Dermis blood vessel endothelial cell (primary cell): ENCODE measurements around the gene LYZL1. TPM values are rescaled to one million over a fixed set of nuclear protein-coding genes. Genes with fewer than 3 reads are reported as not detected.
"Not testable (repeated sequence)": the region's sequence is repeated elsewhere in the genome, so short reads cannot be mapped to it uniquely, and the experiment has no call there.

Experiments
- DNase-seq: peaks from one replicate; pipeline ENCODE4 v3.0.0; 2010
- total RNA-seq: library from RNA; depleted of rRNA; stranded (reverse); fragments of >200 nt; gene quantifications from 2 replicates; pipeline ENCODE4 v1.2.3, GENCODE V29; 2014

Gene LYZL1
- total RNA-seq, 1 donor from 2014 or later: not detected

- no peak for DNase-seq
Observed at GRCh38 chr10:29309465-29309864, 20.6 kb downstream of the LYZL1 start.

GRCh38 chr10:29310463-29310862 is 21.6 kb downstream of the LYZL1 start:
- not testable (repeated sequence) for DNase-seq

GRCh38 chr10:29313071-29313470 is 24.2 kb downstream of the LYZL1 start:
- no peak for DNase-seq

GRCh38 chr10:29314726-29315125 is 25.9 kb downstream of the LYZL1 start:
- DNase-seq: no peak

- DNase-seq: no peak
Observed at GRCh38 chr10:29315814-29316213, 26.9 kb downstream of the LYZL1 start.

GRCh38 chr10:29316308-29317026 is 27.6 kb downstream of the LYZL1 start:
- no peak for DNase-seq

- DNase-seq: peak; percentile 48
Observed at GRCh38 chr10:29317027-29317420, 28.2 kb downstream of the LYZL1 start.

GRCh38 chr10:29317423-29318021 is 28.7 kb downstream of the LYZL1 start:
- DNase-seq: no peak

GRCh38 chr10:29318141-29319071 is 29.5 kb downstream of the LYZL1 start:
- DNase-seq: peak; percentile 16

- no peak for DNase-seq
Observed at GRCh38 chr10:29319205-29319781, 30.4 kb downstream of the LYZL1 start.

- DNase-seq: not testable (repeated sequence)
Observed at GRCh38 chr10:29320680-29321121, 31.8 kb downstream of the LYZL1 start.

- no peak for DNase-seq
Observed at GRCh38 chr10:29321656-29322055, 32.8 kb downstream of the LYZL1 start.

GRCh38 chr10:29322918-29323317 is 34.0 kb downstream of the LYZL1 start:
- no peak for DNase-seq

- no peak for DNase-seq
Observed at GRCh38 chr10:29323367-29323766, 34.5 kb downstream of the LYZL1 start.

GRCh38 chr10:29324220-29324841 is 35.5 kb downstream of the LYZL1 start:
- DNase-seq: no peak

- DNase-seq: no peak
Observed at GRCh38 chr10:29326299-29326698, 37.4 kb downstream of the LYZL1 start.

- no peak for DNase-seq
Observed at GRCh38 chr10:29326886-29327745, 38.2 kb downstream of the LYZL1 start.

GRCh38 chr10:29327746-29328102 is 38.9 kb downstream of the LYZL1 start:
- DNase-seq: no peak

- DNase-seq: no peak
Observed at GRCh38 chr10:29328983-29329382, 40.1 kb downstream of the LYZL1 start.

GRCh38 chr10:29329420-29329819 is 40.5 kb downstream of the LYZL1 start:
- no peak for DNase-seq

- no peak for DNase-seq
Observed at GRCh38 chr10:29332061-29332760, 43.3 kb downstream of the LYZL1 start.
